Esophagus (tissue), 2 donors: ENCODE data around the gene CHST13. TPM values are rescaled to one million over a fixed set of nuclear protein-coding genes. Genes with fewer than 3 reads are reported as not detected.

Experiments used
- H3K27ac ChIP-seq, 2 donors: one replicate each; pipeline ENCODE4 v1.5.1; 2013; ENCODE audit warnings: low read depth in 2 of 2, mild to moderate bottlenecking in 2 of 2, inconsistent platforms in 1 of 2, low read length in 1 of 2, moderate library complexity in 1 of 2
- H3K27me3 ChIP-seq, 2 donors: one replicate each; pipeline ENCODE4 v1.6.1; 2013; ENCODE audit warnings: low read length in 2 of 2, control low read depth in 1 of 2, mild to moderate bottlenecking in 1 of 2; ENCODE audit not compliant: insufficient read depth in 2 of 2, control insufficient read depth in 1 of 2
- H3K36me3 ChIP-seq, 2 donors: one replicate each; pipeline ENCODE4 v1.6.1; 2013; ENCODE audit warnings: low read length in 1 of 2; ENCODE audit not compliant: control insufficient read depth in 2 of 2, insufficient read depth in 2 of 2
- H3K4me1 ChIP-seq, 2 donors: one replicate each; pipeline ENCODE4 v1.6.1; 2013; ENCODE audit warnings: low read length in 1 of 2; ENCODE audit not compliant: control insufficient read depth in 2 of 2, insufficient read depth in 2 of 2
- H3K4me3 ChIP-seq, 2 donors: one replicate each; pipeline ENCODE4 v1.5.1; 2013; ENCODE audit warnings: low read length in 2 of 2, mild to moderate bottlenecking in 2 of 2, low read depth in 1 of 2, moderate library complexity in 1 of 2
- H3K9me3 ChIP-seq, 2 donors: one replicate each; pipeline ENCODE4 v1.6.1; 2013; ENCODE audit warnings: mild to moderate bottlenecking in 2 of 2, low read depth in 1 of 2, low read length in 1 of 2, moderate library complexity in 1 of 2; ENCODE audit not compliant: control insufficient read depth in 2 of 2, insufficient read depth in 1 of 2
- WGBS, 2 donors: extraction: QIAGEN DNeasy Blood & Tissue Kit; methylation state at CpG; one replicate each; pipeline ENCODE4 v1.1.7; 2013; 5-methylcytosine and 5-hydroxymethylcytosine counted together
- polyA plus RNA-seq, 2 donors: library from polyadenylated mRNA; stranded (reverse); fragments of 200-250 nt; gene quantifications; one replicate each; pipeline ENCODE4 v1.2.3, GENCODE V29; 2013
- donor health status: healthy with polysubstance abuse.
- donor health status: Bipolar disorder and iron deficiency.

CHST13 gene
- under 1 TPM in 1 of 2 donors, not detected in 1; 0.04 TPM for polyA plus RNA-seq

- Histone ChIP-seq H3K4me3 (peak within 1 kb of the TSS; percentile 9 to 32), H3K36me3 (no peaks in the 10 kb centered on the region), H3K27ac (no peak within 1 kb of the TSS), H3K27me3 (peaks cover 0 to 3% of the 10 kb centered on the region in 2 donors), H3K4me1 (peaks cover 4 to 8% of the 10 kb centered on the region in 2 donors), H3K9me3 (peaks cover 0 to 2% of the 10 kb centered on the region in 2 donors)
- WGBS, 2 donors, result 7 to 8% methylated on average over 51 to 56 of the region's 56 CpGs
Observed at GRCh38 chr3:126523745-126524428, at the start of gene CHST13. TSS of gene CHST13 (plus strand) at chr3:126524155. CDS start at chr3:126524333, 178 bp downstream.

GRCh38 chr3:126474498-126475412, 49.2 kb upstream of the CHST13 start:
- Histone ChIP-seq H3K27me3 (no peaks in the 10 kb centered on the region), H3K4me3 (peak overlapping the region; percentile 65 to 76), H3K4me1 (peaks cover 2 to 13% of the 10 kb centered on the region in 2 donors), H3K9me3 (no peaks in the 10 kb centered on the region), H3K36me3 (peaks cover 0 to 10% of the 10 kb centered on the region in 2 donors), H3K27ac (peak overlapping the region; percentile 98)
- WGBS, 2 donors, result 4 to 5% methylated on average over 71 to 72 of the region's 72 CpGs

- H3K4me1 ChIP-seq, result peaks cover 2 to 13% of the 10 kb centered on the region in 2 donors
- WGBS, 2 donors, result 0 to 1% methylated on average over 67 to 112 of the region's 112 CpGs
- H3K36me3 ChIP-seq, result peaks cover 0 to 2% of the 10 kb centered on the region in 2 donors
- peak within 1 kb of the TSS; percentile 65 to 76 for H3K4me3 ChIP-seq
- H3K27ac ChIP-seq, result peak within 1 kb of the TSS; percentile 98
- H3K27me3 ChIP-seq, result no peaks in the 10 kb centered on the region
- no peaks in the 10 kb centered on the region for H3K9me3 ChIP-seq
Observed at GRCh38 chr3:126475413-126476114, 48.4 kb upstream of the CHST13 start, which contains the start of gene ZXDC. TSS of gene ZXDC (minus strand) at chr3:126475891. CDS start at chr3:126475865, 26 bp downstream.

GRCh38 chr3:126476166-126477060, 47.5 kb upstream of the CHST13 start:
- peak overlapping the region; percentile 64 to 76 for H3K4me3 ChIP-seq
- 15 to 18% methylated on average over 47 to 62 of the region's 66 CpGs for WGBS, 2 donors
- no peaks in the 10 kb centered on the region for H3K36me3 ChIP-seq
- no peaks in the 10 kb centered on the region for H3K27me3 ChIP-seq
- H3K9me3 ChIP-seq, result no peaks in the 10 kb centered on the region
- peaks cover 2 to 13% of the 10 kb centered on the region in 2 donors for H3K4me1 ChIP-seq
- H3K27ac ChIP-seq, result peak overlapping the region; percentile 90 to 91

GRCh38 chr3:126477061-126477380, 46.9 kb upstream of the CHST13 start:
- 67 to 68% methylated on average over 4 of the region's 4 CpGs for WGBS, 2 donors
- H3K4me3 ChIP-seq, result no peak overlapping the region
- no peaks in the 10 kb centered on the region for H3K36me3 ChIP-seq
- no peaks in the 10 kb centered on the region for H3K27me3 ChIP-seq
- H3K27ac ChIP-seq, result peak overlapping the region in 1 of 2 donors; percentile 24
- peaks cover 2 to 12% of the 10 kb centered on the region in 2 donors for H3K4me1 ChIP-seq
- H3K9me3 ChIP-seq, result no peaks in the 10 kb centered on the region

- 96 to 97% methylated on average over 14 of the region's 14 CpGs for WGBS, 2 donors
- Histone ChIP-seq H3K4me1 (peaks cover 1% of the 10 kb centered on the region in 2 donors), H3K36me3 (no peaks in the 10 kb centered on the region), H3K27me3 (no peaks in the 10 kb centered on the region), H3K4me3 (no peak overlapping the region), H3K9me3 (no peaks in the 10 kb centered on the region), H3K27ac (no peak overlapping the region)
Observed at GRCh38 chr3:126478581-126479310, 45.2 kb upstream of the CHST13 start.

- no peaks in the 10 kb centered on the region for H3K9me3 ChIP-seq
- H3K36me3 ChIP-seq, result no peaks in the 10 kb centered on the region
- H3K27me3 ChIP-seq, result no peaks in the 10 kb centered on the region
- 87 to 89% methylated on average over 1 of the region's 1 CpG for WGBS, 2 donors
- no peaks in the 10 kb centered on the region for H3K4me1 ChIP-seq
- no peak overlapping the region for H3K27ac ChIP-seq
- no peak overlapping the region for H3K4me3 ChIP-seq
Observed at GRCh38 chr3:126479642-126480041, 44.3 kb upstream of the CHST13 start.

GRCh38 chr3:126480206-126480605, 43.7 kb upstream of the CHST13 start:
- Histone ChIP-seq H3K27ac (no peak overlapping the region), H3K4me3 (no peak overlapping the region), H3K36me3 (no peaks in the 10 kb centered on the region), H3K9me3 (no peaks in the 10 kb centered on the region), H3K27me3 (no peaks in the 10 kb centered on the region), H3K4me1 (no peaks in the 10 kb centered on the region)
- 80 to 84% methylated on average over 5 of the region's 5 CpGs for WGBS, 2 donors
